HepG2 (cell line): ENCODE data around the gene LRRC3C. TPM values are rescaled to one million over a fixed set of nuclear protein-coding genes. Genes with fewer than 3 reads are reported as not detected.

Experiments
- FOXK2 ChIP-seq: fragments of 450-650 bp; IDR thresholded peaks from 2 replicates; pipeline ENCODE4 v1.6.1; 2016
- KDM5B ChIP-seq: sonication (generic); formaldehyde crosslinking; IDR thresholded peaks from 2 replicates; pipeline ENCODE4 v1.4.0; 2020; ENCODE audit warnings: missing genetic modification reagents, mild to moderate bottlenecking, borderline replicate concordance
- PRMT3 ChIP-seq: sonication (generic); formaldehyde crosslinking; IDR thresholded peaks from 2 replicates; pipeline ENCODE4 v1.8.1; 2022; ENCODE audit warnings: low read depth, mild to moderate bottlenecking, moderate library complexity, missing genetic modification reagents, borderline replicate concordance
- SRY ChIP-seq: sonication (generic); formaldehyde crosslinking; IDR thresholded peaks from 2 replicates; pipeline ENCODE4 v1.8.0; 2022; ENCODE audit warnings: mild to moderate bottlenecking, missing genetic modification reagents
- ZMYM2 ChIP-seq: sonication (generic); formaldehyde crosslinking; IDR thresholded peaks from 2 replicates; pipeline ENCODE4 v1.8.0; 2022; ENCODE audit warnings: mild to moderate bottlenecking, missing genetic modification reagents
- ZNF121 ChIP-seq: sonication (generic); formaldehyde crosslinking; IDR thresholded peaks from 2 replicates; pipeline ENCODE4 v1.5.0; 2020; ENCODE audit warnings: mild to moderate bottlenecking, missing genetic modification reagents
- polyA plus RNA-seq, 8 experiments: library from polyadenylated mRNA; depleted of rRNA in 3 of 8; stranded (reverse) in 7 of 8; unstranded in 1 of 8; fragments of >200 nt; fragmentation: Illumina TruSeq in 4 of 8; extraction: Trizol in 4 of 8; gene quantifications; 2 replicates each; pipeline versions ENCODE4 v1.2.1 to v1.2.3, GENCODE V29; 2011 to 2016; ENCODE audit warnings: low read depth in 4 of 8, missing spikeins in 1 of 8, mixed read lengths in 1 of 8; ENCODE audit not compliant: insufficient read depth in 1 of 8
- total RNA-seq, 5 experiments: library from RNA; depleted of rRNA; stranded (reverse); fragments of >200 nt; fragmentation: Illumina TruSeq; extraction: Trizol; gene quantifications; 2 replicates each; pipeline ENCODE4 v1.2.3, GENCODE V29; 2016; ENCODE audit warnings: low read depth in 1 of 5
- TF ChIP-seq, protein P1 (sequence below): sonication (generic); formaldehyde crosslinking; IDR thresholded peaks from 2 replicates; pipeline ENCODE4 v1.4.0; 2020; ENCODE audit warnings: mild to moderate bottlenecking, missing genetic modification reagents, borderline replicate concordance
- TF ChIP-seq, protein P2 (sequence below): IDR thresholded peaks from 2 replicates; pipeline ENCODE4 v1.4.0; 2020; ENCODE audit warnings: mild to moderate bottlenecking, missing genetic modification reagents
- TF ChIP-seq, protein P3 (sequence below): sonication (generic); formaldehyde crosslinking; IDR thresholded peaks from 2 replicates; pipeline ENCODE4 v1.5.0; 2020; ENCODE audit warnings: mild to moderate bottlenecking, missing genetic modification reagents, borderline replicate concordance
- TF ChIP-seq, protein P4 (sequence below): IDR thresholded peaks from 2 replicates; pipeline ENCODE4 v1.6.1; 2012; ENCODE audit warnings: low read depth, low read length, improper control_type of control experiment

LRRC3C gene
- total and polyA plus RNA-seq, 2 of the 13 experiments (the other 11 are each of a cell fraction or from before 2014, with no cell fraction given), result 0.17 TPM; not detected in 1

DNA sequence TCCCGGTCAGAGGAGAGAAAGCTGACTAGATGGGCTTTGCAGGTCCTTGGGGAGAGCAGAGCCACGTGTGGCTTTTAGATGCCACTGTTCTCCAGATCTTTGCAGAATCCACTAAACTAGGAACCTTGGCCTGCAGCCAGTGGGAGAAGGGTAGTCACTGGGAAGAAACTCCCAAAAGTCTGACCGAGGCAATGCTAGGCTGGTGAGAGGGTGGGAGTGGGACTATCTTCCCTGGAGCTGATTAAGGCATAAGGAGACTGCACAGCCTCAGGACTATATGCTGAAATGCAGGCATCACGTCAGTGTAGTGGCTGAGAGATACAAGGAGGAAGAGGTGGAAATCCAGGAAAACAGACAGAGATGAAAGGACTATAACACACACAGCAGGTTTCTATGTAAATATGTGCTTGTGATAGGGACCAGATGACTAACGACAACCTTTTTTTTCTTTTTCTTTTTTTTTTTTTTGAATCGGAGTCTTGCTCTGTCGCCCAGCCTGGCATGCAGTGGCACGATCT lies 33.1 kb downstream of the LRRC3C start (continued):
- TF ChIP-seq, protein P1, sequence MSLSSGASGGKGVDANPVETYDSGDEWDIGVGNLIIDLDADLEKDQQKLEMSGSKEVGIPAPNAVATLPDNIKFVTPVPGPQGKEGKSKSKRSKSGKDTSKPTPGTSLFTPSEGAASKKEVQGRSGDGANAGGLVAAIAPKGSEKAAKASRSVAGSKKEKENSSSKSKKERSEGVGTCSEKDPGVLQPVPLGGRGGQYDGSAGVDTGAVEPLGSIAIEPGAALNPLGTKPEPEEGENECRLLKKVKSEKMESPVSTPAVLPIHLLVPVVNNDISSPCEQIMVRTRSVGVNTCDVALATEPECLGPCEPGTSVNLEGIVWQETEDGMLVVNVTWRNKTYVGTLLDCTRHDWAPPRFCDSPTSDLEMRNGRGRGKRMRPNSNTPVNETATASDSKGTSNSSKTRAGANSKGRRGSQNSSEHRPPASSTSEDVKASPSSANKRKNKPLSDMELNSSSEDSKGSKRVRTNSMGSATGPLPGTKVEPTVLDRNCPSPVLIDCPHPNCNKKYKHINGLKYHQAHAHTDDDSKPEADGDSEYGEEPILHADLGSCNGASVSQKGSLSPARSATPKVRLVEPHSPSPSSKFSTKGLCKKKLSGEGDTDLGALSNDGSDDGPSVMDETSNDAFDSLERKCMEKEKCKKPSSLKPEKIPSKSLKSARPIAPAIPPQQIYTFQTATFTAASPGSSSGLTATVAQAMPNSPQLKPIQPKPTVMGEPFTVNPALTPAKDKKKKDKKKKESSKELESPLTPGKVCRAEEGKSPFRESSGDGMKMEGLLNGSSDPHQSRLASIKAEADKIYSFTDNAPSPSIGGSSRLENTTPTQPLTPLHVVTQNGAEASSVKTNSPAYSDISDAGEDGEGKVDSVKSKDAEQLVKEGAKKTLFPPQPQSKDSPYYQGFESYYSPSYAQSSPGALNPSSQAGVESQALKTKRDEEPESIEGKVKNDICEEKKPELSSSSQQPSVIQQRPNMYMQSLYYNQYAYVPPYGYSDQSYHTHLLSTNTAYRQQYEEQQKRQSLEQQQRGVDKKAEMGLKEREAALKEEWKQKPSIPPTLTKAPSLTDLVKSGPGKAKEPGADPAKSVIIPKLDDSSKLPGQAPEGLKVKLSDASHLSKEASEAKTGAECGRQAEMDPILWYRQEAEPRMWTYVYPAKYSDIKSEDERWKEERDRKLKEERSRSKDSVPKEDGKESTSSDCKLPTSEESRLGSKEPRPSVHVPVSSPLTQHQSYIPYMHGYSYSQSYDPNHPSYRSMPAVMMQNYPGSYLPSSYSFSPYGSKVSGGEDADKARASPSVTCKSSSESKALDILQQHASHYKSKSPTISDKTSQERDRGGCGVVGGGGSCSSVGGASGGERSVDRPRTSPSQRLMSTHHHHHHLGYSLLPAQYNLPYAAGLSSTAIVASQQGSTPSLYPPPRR (CRISPR knock-in tag), result peak; percentile 26; the same call in 1 of the 2 replicates
- TF ChIP-seq SRY, result no peak
- no peak for TF ChIP-seq ZNF121 (CRISPR knock-in tag)
- TF ChIP-seq, protein P2, sequence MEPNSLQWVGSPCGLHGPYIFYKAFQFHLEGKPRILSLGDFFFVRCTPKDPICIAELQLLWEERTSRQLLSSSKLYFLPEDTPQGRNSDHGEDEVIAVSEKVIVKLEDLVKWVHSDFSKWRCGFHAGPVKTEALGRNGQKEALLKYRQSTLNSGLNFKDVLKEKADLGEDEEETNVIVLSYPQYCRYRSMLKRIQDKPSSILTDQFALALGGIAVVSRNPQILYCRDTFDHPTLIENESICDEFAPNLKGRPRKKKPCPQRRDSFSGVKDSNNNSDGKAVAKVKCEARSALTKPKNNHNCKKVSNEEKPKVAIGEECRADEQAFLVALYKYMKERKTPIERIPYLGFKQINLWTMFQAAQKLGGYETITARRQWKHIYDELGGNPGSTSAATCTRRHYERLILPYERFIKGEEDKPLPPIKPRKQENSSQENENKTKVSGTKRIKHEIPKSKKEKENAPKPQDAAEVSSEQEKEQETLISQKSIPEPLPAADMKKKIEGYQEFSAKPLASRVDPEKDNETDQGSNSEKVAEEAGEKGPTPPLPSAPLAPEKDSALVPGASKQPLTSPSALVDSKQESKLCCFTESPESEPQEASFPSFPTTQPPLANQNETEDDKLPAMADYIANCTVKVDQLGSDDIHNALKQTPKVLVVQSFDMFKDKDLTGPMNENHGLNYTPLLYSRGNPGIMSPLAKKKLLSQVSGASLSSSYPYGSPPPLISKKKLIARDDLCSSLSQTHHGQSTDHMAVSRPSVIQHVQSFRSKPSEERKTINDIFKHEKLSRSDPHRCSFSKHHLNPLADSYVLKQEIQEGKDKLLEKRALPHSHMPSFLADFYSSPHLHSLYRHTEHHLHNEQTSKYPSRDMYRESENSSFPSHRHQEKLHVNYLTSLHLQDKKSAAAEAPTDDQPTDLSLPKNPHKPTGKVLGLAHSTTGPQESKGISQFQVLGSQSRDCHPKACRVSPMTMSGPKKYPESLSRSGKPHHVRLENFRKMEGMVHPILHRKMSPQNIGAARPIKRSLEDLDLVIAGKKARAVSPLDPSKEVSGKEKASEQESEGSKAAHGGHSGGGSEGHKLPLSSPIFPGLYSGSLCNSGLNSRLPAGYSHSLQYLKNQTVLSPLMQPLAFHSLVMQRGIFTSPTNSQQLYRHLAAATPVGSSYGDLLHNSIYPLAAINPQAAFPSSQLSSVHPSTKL (CRISPR knock-in tag), result peak; percentile 56; the same call in 1 of the 2 replicates
- TF ChIP-seq, protein P3, sequence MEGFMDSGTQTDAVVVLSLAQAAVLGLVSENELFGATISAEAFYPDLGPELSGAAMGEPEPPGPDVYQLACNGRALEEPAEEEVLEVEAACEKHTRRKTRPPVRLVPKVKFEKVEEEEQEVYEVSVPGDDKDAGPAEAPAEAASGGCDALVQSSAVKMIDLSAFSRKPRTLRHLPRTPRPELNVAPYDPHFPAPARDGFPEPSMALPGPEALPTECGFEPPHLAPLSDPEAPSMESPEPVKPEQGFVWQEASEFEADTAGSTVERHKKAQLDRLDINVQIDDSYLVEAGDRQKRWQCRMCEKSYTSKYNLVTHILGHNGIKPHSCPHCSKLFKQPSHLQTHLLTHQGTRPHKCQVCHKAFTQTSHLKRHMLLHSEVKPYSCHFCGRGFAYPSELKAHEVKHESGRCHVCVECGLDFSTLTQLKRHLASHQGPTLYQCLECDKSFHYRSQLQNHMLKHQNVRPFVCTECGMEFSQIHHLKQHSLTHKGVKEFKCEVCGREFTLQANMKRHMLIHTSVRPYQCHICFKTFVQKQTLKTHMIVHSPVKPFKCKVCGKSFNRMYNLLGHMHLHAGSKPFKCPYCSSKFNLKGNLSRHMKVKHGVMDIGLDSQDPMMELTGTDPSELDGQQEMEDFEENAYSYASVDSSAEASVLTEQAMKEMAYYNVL, result 0 out of 2 replicates have a peak, but pooled peaks have one; percentile 30
- 0 out of 2 replicates have a peak, but pooled peaks have one; percentile 32 for TF ChIP-seq KDM5B
- TF ChIP-seq, protein P4, sequence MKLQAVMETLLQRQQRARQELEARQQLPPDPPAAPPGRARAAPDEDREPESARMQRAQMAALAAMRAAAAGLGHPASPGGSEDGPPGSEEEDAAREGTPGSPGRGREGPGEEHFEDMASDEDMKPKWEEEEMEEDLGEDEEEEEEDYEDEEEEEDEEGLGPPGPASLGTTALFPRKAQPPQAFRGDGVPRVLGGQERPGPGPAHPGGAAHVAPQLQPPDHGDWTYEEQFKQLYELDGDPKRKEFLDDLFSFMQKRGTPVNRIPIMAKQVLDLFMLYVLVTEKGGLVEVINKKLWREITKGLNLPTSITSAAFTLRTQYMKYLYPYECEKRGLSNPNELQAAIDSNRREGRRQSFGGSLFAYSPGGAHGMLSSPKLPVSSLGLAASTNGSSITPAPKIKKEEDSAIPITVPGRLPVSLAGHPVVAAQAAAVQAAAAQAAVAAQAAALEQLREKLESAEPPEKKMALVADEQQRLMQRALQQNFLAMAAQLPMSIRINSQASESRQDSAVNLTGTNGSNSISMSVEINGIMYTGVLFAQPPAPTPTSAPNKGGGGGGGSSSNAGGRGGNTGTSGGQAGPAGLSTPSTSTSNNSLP, result peak; percentile 24; the same call in 1 of the 2 replicates
- 0 out of 2 replicates have a peak, but pooled peaks have one; percentile 48 for TF ChIP-seq FOXK2
- peak; percentile 46; the same call in 1 of the 2 replicates for TF ChIP-seq ZMYM2 (CRISPR knock-in tag)
- TF ChIP-seq PRMT3 (CRISPR knock-in tag), result no peak
